Measurements from ENCODE around the gene CABLES2.

Gene CABLES2

DNA sequence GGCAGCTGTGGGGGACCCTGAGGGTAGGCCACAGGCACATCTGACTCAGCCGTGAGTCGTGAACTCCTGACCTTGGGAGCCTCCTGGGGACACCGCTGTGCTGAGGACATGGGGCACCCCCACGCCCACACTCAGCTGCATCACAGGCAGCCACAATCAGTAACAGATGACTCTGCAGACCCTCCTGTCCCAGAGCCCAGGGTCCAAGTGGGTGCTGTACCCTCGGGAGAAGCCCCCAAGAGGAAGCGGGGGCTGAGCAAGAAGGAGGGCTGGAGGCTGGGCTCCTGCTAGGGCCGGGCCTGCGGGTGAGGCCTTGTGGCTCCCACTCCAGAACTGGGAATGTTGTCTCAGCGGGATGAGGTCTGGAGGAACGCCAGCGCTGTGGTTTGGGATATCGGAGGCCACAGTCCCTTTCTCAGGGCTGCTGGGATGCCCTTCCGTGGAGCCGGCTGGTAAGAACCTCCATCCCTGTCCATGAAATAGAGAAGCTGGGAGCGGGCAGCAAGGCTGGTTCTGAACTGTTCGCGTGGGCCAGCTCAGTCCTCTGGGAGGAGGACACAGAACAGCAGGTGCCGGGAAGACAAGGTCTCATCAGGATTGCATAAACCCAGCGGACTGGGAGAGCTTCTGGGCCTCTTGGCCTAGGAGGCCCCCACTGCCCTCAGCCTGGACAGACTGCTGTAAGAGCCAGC lies 36.8 kb downstream of the CABLES2 start:
- Mint-ChIP-seq H3K4me1 (peaks cover 43% of the 10 kb centered on the region), H3K27me3 (peaks cover 24% of the 10 kb centered on the region), H3K36me3 (no peaks in the 10 kb centered on the region), H3K4me3 (no peak overlapping the region), H3K27ac (no peak overlapping the region), H3K9me3 (no peaks in the 10 kb centered on the region)
- ATAC-seq = peak; percentile 41

DNA sequence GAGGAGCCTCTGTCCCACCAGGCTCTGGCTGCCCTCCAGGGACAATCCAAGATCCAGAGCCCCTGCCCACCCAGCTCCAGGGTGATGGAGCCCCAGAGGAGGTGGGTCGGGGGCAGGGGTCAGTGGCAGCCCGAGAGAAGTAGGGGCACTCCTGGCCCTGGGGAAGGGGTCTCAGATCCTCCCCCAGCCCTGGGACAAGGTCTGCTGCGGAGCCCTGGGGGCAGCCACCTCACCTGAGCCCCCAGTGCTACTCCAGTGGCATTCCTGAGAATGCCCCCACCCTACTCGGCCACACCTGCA lies 37.3 kb downstream of the CABLES2 start:
- H3K4me1 Mint-ChIP-seq = peaks cover 48% of the 10 kb centered on the region
- no peak overlapping the region for H3K4me3 Mint-ChIP-seq
- no peak overlapping the region for H3K27ac Mint-ChIP-seq
- no peaks in the 10 kb centered on the region for H3K9me3 Mint-ChIP-seq
- peaks cover 24% of the 10 kb centered on the region for H3K27me3 Mint-ChIP-seq
- H3K36me3 Mint-ChIP-seq = no peaks in the 10 kb centered on the region
- ATAC-seq = no peak

DNA sequence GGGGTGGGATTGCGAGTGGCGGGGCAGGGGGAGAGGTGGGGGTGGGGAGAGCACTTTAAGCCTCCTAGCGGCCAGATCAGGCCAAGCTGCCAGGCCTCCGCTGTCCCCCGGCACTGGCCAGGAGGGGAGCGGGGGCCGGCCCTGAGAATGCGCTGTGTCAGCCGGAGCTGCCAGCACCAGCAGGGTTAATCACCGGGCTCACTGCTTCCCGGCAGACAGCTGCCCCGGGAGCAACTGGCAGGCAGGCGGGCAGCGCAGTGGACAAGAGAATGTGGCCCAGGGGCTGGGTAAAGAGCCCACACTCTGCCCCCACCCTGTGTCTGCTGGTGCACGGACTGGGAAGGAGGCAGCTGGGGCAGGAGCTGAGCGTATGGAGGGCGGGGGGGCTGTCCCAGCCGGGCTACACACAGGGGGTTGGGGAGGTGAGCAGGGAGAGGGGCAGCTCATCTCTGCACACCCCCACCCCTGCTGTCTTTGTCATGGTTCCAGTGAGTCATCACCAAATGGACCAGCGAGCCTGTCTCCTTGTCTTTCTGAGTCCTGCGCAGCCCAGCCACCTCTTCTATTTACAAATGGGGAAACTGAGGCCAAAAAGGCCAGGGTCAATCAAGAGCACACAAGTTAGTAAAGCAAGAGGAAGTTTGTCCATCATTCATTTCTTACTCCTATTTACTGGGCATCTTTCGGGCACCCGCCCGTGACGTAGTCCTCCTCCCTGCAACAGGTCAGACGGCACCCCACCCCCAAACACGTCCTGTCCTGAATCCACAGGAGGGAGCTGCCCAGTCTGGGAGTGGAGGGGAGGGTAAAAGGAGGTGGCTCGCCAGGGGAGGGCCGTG lies 37.9 kb downstream of the CABLES2 start:
- peaks cover 24% of the 10 kb centered on the region for H3K27me3 Mint-ChIP-seq
- peak overlapping the region; percentile 79 for H3K27ac Mint-ChIP-seq

DNA sequence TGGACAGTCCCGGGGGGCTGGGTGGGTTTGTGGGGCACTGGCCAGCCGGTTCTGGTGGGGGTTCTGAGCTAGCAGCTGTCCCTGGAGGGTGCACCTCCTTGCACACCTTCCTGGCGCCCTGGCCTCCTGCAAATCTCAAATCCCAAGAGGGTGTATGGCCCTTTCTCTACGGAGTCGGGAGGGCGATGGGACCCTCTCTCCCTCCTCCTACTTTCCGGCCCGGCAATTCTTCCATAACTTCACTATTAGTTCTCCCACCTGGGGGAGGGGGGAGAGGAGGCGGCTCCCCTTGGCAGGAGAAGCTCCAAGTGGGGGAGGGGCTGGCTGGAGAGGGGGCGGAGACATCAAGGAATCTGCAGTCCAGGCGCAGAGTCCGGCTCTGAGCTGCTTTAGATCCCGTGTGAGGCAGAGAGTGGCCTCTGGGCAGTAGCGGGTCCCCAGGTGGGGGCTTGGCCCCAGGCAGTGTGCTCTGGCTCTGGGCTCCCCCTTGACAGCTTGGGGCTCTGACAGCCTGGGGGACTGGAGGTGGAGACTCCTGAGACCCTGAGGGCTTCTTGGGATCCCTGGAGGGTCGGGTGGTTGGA lies 38.6 kb downstream of the CABLES2 start:
- Mint-ChIP-seq H3K4me3 (peak overlapping the region; percentile 83), H3K27me3 (peaks cover 24% of the 10 kb centered on the region), H3K36me3 (no peaks in the 10 kb centered on the region), H3K27ac (peak overlapping the region; percentile 79), H3K9me3 (no peaks in the 10 kb centered on the region), H3K4me1 (peaks cover 51% of the 10 kb centered on the region)
- ATAC-seq = no peak

More for the DNA sequence above, 37.9 kb downstream of the CABLES2 start:
- ATAC-seq = no peak
- Mint-ChIP-seq H3K4me1 (peaks cover 48% of the 10 kb centered on the region), H3K9me3 (no peaks in the 10 kb centered on the region), H3K36me3 (no peaks in the 10 kb centered on the region), H3K4me3 (peak overlapping the region; percentile 14)

DNA sequence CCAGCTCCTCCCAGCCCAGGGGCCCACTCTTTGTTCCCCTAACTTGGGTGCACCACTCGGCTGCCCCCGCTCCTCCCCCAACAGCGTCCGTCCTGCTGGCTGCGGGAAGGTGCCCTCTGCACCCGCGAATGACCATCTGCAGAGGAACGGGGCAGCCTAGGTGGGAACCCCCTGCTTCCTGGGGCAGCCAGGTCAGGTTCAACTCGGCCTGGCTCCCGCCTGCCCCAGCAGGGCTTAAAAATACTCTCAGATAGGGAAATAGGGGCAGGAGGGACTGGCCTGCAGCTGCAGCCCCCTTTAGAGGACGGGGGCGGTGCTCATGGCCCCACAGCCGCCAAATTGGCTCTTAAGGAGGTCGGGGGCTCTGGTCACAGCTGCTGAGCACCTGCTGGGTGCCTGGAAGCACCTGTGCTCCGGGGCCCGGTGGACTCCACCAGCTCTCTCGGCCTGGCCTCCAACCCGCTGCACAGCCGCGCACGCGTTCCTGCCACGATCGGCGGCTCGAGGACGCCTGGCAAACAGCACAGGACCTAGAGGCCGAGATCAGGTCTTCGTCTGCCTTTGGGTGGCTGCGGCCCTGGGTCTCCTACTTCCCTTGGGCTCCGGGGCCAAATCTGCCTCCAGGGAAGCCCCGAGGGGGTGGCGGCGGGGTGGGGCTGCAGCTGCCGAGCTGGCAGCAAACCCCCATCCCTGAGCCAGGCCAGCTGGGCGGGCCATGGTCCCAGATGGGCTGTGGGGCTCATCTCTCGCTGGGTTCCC lies 39.3 kb downstream of the CABLES2 start:
- peak overlapping the region; percentile 79 for H3K27ac Mint-ChIP-seq
- H3K27me3 Mint-ChIP-seq = peaks cover 18% of the 10 kb centered on the region
- H3K9me3 Mint-ChIP-seq = no peaks in the 10 kb centered on the region
- peaks cover 48% of the 10 kb centered on the region for H3K4me1 Mint-ChIP-seq
- H3K36me3 Mint-ChIP-seq = no peaks in the 10 kb centered on the region
- no peak for ATAC-seq
- peak overlapping the region; percentile 83 for H3K4me3 Mint-ChIP-seq

DNA sequence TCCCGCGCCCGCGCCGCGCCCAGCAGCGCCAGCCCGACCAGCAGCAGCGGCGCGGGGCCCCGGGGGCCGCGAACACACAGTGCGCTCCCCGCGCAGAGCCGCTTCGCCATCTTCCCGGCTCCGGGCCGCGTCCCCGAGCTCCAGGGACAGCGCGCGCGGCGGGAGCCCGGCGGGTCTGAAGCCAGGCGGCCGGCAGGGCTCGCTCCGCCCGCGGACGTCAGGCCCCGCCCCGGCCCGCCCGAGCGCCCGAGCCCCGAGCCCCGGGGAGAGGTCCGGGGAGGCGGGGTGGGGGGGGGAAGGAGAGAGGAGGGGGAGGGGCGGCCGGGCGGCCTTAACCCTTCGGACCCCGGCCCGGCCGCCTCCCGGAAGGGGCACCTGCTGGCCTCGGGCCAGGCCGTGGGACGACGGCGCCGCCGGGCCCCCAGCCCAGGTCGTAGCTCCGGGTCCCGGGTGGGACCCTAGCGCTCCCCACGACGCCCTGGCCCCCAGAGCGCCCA lies 39.9 kb downstream of the CABLES2 start, which contains the start of gene LAMA5:
Gene LAMA5 (minus strand): TSS at position 177 of the 497 bp plus-strand sequence. CDS start 67 bp downstream, at position 110.
- peak; percentile 67 for ATAC-seq
- Mint-ChIP-seq H3K9me3 (no peaks in the 10 kb centered on the region), H3K4me1 (peaks cover 46% of the 10 kb centered on the region), H3K27me3 (peaks cover 14% of the 10 kb centered on the region), H3K27ac (peak within 1 kb of the TSS; percentile 79), H3K36me3 (no peaks in the 10 kb centered on the region), H3K4me3 (peak within 1 kb of the TSS; percentile 83)

DNA sequence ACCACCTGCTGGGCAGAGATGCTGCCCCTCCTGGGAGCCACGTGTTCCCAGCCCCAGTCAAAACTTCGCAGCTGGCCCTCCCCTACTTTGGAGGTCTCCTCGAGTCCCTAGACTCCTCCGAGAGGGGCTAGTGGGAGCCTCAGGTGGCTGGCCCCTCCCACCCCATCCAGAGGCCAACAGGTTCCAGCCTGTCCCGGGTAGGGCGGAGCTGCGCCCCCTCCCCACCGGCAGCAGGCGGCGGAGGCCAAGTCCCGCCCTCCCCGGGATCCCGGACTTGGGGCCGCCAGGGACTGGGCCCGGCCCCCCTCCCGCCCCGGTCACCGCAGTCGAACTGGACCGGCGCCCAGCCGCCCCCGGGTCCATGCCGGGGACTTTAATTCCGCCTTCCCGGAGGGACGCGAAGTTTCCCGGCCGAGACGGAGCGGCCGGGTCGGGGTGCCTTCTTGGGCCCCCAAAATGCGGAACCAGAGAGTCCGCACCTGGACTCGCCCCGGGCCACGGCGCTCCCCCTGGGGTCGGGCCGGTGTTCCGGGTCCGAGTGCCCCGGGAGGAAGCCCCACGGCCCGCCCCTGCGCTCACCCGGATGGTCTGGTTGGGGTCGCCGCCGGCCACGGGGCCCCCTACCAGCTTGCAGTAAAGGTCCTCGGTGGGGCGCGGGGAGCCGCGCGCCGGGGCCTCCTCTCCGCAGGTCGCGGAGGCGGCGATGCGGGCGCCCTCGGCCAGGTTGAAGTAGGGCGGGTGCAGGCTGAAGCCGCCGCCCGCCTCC lies 40.5 kb downstream of the CABLES2 start:
- H3K4me1 Mint-ChIP-seq = peaks cover 46% of the 10 kb centered on the region
- peak overlapping the region; percentile 61 for H3K4me3 Mint-ChIP-seq
- no peaks in the 10 kb centered on the region for H3K9me3 Mint-ChIP-seq
- ATAC-seq = peak; percentile 35
- H3K27ac Mint-ChIP-seq = peak overlapping the region; percentile 63
- peaks cover 14% of the 10 kb centered on the region for H3K27me3 Mint-ChIP-seq
- H3K36me3 Mint-ChIP-seq = no peaks in the 10 kb centered on the region

DNA sequence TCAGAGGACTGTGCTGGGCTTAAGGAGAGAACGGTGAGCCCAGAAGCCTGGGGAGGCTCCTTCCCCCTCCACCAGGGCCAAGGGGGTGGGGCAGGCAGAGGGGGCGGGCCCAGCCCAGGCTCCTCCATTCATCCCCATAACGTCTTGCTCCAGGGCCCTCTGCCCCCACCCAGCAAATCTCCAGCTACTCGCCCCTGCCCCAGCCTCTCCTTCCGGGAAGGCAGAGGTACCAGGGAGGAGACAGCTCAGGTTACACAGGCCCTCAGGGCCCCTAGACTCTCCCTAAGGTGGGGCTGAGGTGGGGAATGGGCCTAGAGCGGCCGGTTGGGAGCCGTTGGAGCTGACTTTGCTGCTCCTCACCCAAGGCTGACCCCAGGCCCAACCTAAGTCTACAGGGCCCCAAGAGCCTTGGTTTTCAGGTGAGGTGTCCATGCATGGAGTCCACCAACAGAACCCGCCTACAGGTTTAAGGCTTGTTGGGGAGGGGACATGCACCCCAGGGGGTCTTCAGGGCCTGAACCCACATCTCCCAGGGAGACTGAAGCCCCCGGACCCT lies 41.2 kb downstream of the CABLES2 start:
- ATAC-seq = no peak
- H3K27me3 Mint-ChIP-seq = peaks cover 14% of the 10 kb centered on the region
- no peaks in the 10 kb centered on the region for H3K36me3 Mint-ChIP-seq
- H3K9me3 Mint-ChIP-seq = no peaks in the 10 kb centered on the region
- H3K27ac Mint-ChIP-seq = peak overlapping the region; percentile 63
- H3K4me1 Mint-ChIP-seq = peaks cover 46% of the 10 kb centered on the region
- peak overlapping the region; percentile 61 for H3K4me3 Mint-ChIP-seq

DNA sequence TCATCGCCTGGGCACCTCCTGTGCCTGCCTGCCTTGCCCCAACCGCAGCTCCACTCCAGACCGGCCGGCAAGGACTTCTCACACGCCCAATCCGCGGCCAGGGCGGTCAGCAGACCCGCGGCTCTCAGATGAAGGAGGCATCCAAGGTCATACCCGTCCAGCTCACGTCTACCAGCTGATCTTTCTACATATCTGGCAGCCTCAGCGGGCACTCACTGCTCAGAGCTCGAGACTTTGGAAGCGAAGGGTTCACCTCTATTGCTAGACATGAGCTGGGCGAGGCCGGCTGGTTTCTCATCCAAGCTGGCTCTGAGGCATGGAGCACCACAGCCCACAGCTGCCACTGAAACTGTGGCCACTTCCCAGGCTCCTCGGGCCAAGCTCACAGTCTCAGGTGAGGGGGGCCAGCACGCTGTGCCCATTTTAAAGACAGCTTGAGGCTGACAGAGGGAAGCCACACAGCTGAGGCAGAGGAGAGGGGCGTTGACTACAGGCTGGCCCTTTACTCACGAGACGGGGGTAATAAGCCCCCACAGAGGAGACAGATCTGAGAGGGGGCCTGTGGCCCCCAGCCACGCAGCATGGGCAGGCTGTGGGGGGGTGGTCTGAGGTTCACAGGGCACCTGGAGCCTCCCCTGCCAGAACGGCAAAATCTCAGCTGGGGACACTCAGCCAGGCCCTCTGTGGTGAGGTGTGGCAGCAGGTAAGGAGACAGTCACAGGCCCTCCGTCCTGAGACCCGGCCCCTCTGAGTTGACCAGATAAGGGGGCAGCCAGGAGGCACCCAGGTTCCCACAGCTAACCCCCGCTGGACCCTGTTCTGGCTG lies 42.0 kb downstream of the CABLES2 start:
- H3K36me3 Mint-ChIP-seq = no peaks in the 10 kb centered on the region
- peaks cover 14% of the 10 kb centered on the region for H3K27me3 Mint-ChIP-seq
- H3K9me3 Mint-ChIP-seq = no peaks in the 10 kb centered on the region
- no peak for ATAC-seq
- H3K4me3 Mint-ChIP-seq = no peak overlapping the region
- H3K4me1 Mint-ChIP-seq = peaks cover 46% of the 10 kb centered on the region
- H3K27ac Mint-ChIP-seq = peak overlapping the region; percentile 63

DNA sequence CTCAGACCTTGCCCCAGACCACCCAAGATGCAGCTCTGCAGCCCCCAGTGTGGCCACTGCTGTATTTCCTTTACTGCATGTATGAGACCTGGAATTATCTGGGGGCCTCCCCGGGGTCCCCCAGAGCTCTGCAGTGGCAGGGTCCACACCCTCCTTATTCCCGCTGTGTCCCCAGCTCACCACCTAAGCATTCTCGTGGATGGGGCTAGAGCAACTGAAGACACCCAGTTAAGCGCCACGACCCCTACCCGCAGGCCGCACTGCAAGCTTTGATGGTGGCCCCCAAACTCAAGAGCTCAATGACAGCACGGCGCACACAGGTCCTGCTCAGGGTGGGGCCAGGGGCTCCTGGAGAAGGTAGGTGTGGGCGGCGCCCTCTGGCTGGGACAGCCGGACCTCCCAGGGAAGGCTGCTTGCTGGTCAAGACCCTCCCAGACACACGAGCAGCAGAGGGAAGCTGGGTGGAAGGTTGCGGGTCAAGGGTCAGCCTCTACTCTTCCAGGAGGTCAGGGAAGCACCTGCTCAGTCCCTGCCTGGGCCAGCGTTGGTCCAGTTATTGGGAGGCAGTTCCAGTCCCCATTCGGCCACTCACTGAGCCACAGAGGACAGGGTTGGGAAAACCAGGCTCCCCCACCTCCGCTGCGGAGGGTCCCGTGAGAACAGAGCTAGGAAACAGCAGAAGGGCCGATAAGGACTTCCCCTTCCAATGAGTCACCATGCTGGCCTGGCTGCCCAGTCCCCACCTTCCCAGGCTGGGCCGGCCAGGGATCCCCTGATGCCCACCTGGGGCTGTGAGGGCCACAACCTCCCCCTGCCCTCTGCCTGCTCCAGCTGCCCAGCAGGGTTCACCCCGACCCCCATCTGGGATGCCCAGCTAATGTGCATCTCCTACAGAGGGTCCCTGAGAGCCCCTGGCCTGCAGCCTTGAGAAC lies 42.9 kb downstream of the CABLES2 start:
- ATAC-seq = no peak
- Mint-ChIP-seq H3K4me3 (no peak overlapping the region), H3K27ac (peak overlapping the region; percentile 63), H3K9me3 (no peaks in the 10 kb centered on the region), H3K4me1 (peaks cover 41% of the 10 kb centered on the region), H3K27me3 (peaks cover 12% of the 10 kb centered on the region), H3K36me3 (no peaks in the 10 kb centered on the region)

DNA sequence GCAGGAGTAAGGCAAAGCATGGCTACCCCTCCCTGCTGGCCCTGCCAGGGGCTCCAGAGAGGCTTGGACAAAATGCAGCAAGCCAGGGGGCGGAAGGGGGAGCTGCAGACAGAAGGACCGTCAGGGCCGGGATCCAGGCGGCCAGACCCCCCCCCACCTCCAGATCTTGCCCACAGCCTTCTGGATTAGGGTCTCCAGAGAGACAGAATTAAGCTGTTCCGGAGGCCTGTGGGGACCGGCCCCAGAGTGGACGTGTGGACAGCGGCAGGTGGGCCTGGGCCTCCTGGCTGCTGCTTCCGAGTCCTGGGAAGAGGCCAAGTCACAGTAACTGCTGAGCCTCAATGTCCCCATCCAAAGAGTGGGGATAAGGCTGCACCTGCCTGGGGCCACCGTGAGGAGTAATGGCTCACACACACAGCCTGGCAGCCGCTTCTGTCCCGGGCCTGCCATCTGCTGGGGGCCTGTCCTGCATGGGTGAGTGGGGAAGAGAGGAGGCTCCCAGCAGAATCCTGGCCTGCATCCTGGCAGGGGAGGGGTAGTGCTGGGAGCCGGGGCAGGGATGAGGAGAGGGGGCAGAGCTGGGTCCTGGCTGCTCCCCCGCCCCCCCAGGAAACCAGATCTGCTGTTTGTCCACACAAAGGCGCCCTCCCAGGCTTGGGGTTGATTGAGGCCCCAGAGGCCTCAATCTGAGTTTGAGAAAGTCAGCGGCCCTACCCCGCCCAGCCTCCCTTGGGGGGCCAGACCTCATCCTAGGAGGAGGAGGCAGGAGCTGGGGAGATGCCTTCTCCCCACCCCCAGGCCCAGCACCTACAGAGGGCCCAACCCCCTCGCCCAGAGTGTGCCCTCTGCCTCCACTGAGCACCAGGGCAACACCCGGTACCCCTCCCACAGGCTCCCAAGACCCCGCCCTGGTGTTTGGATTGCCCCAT lies 43.8 kb downstream of the CABLES2 start:
- H3K4me1 Mint-ChIP-seq = peaks cover 35% of the 10 kb centered on the region
- H3K36me3 Mint-ChIP-seq = no peaks in the 10 kb centered on the region
- peaks cover 3% of the 10 kb centered on the region for H3K27me3 Mint-ChIP-seq
- no peak overlapping the region for H3K4me3 Mint-ChIP-seq
- H3K27ac Mint-ChIP-seq = no peak overlapping the region
- no peaks in the 10 kb centered on the region for H3K9me3 Mint-ChIP-seq
- ATAC-seq = no peak

DNA sequence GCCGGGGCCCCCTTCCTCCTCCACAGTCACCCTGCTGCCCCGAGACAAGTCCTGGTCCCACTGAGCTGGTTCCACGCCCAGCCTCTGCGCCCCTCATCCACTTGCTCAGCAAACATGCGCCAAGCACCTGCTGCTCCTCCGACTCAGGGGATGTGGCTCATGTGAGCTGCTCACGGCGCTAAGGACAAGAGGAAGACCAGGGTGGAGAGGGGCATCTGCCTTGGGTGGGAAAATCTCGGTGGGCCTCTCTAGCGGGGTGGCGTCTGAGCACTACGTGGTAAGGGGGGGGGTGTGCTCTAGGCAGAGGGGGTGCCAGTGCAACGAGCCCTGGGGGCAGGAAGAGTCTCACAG lies 44.5 kb downstream of the CABLES2 start:
- Mint-ChIP-seq H3K4me3 (no peak overlapping the region), H3K27me3 (no peaks in the 10 kb centered on the region), H3K36me3 (no peaks in the 10 kb centered on the region), H3K4me1 (peaks cover 31% of the 10 kb centered on the region), H3K9me3 (no peaks in the 10 kb centered on the region), H3K27ac (no peak overlapping the region)
- no peak for ATAC-seq
